PC-3 (cell line): ENCODE measurements around the gene GPC5. TPM values are rescaled to one million over a fixed set of nuclear protein-coding genes. Genes with fewer than 3 reads are reported as not detected.

Experiments used
- ATAC-seq: fragments of 200-7000 bp; cut with Tn5 transposase; 2 replicates; pipeline ENCODE4 v1.9.1; 2020; ENCODE audit warnings: mild to moderate bottlenecking, moderate library complexity
- BruUV-seq: library from RNA; stranded (reverse); fragments of 400-500 nt; replicated peaks from 2 replicates; lab custom pipeline; 2021; lab: Mats Ljungman, UMichigan
- CTCF ChIA-PET: fragments of 300-600 bp; sonication (Branson Sonifier 250); formaldehyde crosslinking; loops from one replicate; lab custom pipeline; 2022; ENCODE audit warnings: antibody characterized with exemption; lab: Charles Lee
- POLR2A ChIA-PET: fragments of 300-600 bp; sonication (Branson Sonifier 250); formaldehyde crosslinking; loops from one replicate; lab custom pipeline; 2022; ENCODE audit warnings: antibody characterized with exemption; ENCODE audit not compliant: unreplicated experiment; lab: Charles Lee
- DNase-seq: peaks from one replicate; pipeline ENCODE4 v3.0.0-alpha.2; 2015
- H2AFZ ChIP-seq: fragments of 300-600 bp; sonication (generic); 2 replicates; pipeline ENCODE4 v1.6.0; 2016; ENCODE audit warnings: antibody characterized with exemption, low read length
- H3F3A ChIP-seq: fragments of 300-600 bp; sonication (generic); one replicate; pipeline ENCODE4 v1.6.0; 2017; ENCODE audit warnings: antibody characterized with exemption, low read length, control low read depth, mild to moderate bottlenecking; ENCODE audit not compliant: unreplicated experiment
- H3K27ac ChIP-seq: fragments of 300-600 bp; sonication (generic); 2 replicates; pipeline ENCODE4 v1.5.1; 2016; ENCODE audit warnings: mild to moderate bottlenecking, low read length
- H3K27me3 ChIP-seq: fragments of 300-600 bp; sonication (generic); 2 replicates; pipeline ENCODE4 v1.6.1; 2016; ENCODE audit warnings: low read length, mixed read lengths
- H3K36me3 ChIP-seq: fragments of 300-600 bp; sonication (generic); 2 replicates; pipeline ENCODE4 v1.6.1; 2016; ENCODE audit warnings: low read depth, mixed run types, low read length, mixed read lengths
- H3K4me1 ChIP-seq: fragments of 300-600 bp; sonication (generic); 2 replicates; pipeline ENCODE4 v1.5.1; 2016; ENCODE audit warnings: low read length; ENCODE audit not compliant: insufficient read depth
- H3K4me2 ChIP-seq: fragments of 300-600 bp; sonication (generic); 2 replicates; pipeline ENCODE4 v1.6.0; 2016; ENCODE audit warnings: low read length
- H3K4me3 ChIP-seq: fragments of 300-600 bp; sonication (generic); 2 replicates; pipeline ENCODE4 v1.5.1; 2016; ENCODE audit warnings: mild to moderate bottlenecking, low read length, mixed read lengths
- H3K79me2 ChIP-seq: fragments of 300-600 bp; sonication (generic); 2 replicates; pipeline ENCODE4 v1.6.1; 2017; ENCODE audit warnings: low read length, mixed read lengths
- H3K9ac ChIP-seq: fragments of 300-600 bp; sonication (generic); 2 replicates; pipeline ENCODE4 v1.6.0; 2016; ENCODE audit warnings: mild to moderate bottlenecking, low read length
- H3K9me2 ChIP-seq: fragments of 300-600 bp; sonication (generic); replicated peaks from 2 replicates; pipeline ENCODE4 v1.6.1; 2016; ENCODE audit warnings: mixed run types, low read length, mixed read lengths
- H3K9me3 ChIP-seq: fragments of 300-600 bp; sonication (generic); 2 replicates; pipeline ENCODE4 v1.6.1; 2016; ENCODE audit warnings: low read length, mixed read lengths
- H4K20me1 ChIP-seq: fragments of 300-600 bp; sonication (generic); 2 replicates; pipeline ENCODE4 v1.6.1; 2016; ENCODE audit warnings: low read length, mixed read lengths
- EZH2 ChIP-seq: fragments of 300-600 bp; sonication (generic); IDR thresholded peaks from one replicate; pipeline ENCODE4 v1.6.1; 2017; ENCODE audit warnings: antibody characterized with exemption, mild to moderate bottlenecking, low read length; ENCODE audit not compliant: unreplicated experiment
- EZH2phosphoT487 ChIP-seq: fragments of 300-600 bp; sonication (generic); IDR thresholded peaks from 2 replicates; pipeline ENCODE4 v1.6.1; 2018; ENCODE audit warnings: mild to moderate bottlenecking, antibody characterized with exemption, low read length, borderline replicate concordance
- intact Hi-C: fragments of 100-400 bp; cut with micrococcal nuclease; formaldehyde crosslinking; loops from 2 replicates; pipeline ENCODE4 v1.9.0; 2023
- total RNA-seq: library from RNA; depleted of rRNA; stranded (reverse); fragments of >200 nt; gene quantifications from 2 replicates; pipeline ENCODE4 v1.2.3, GENCODE V29; 2014
- TF ChIP-seq, protein P1 (sequence below): fragments of 300-600 bp; sonication (generic); conservative IDR thresholded peaks from 2 replicates; pipeline ENCODE4 v1.5.1; 2017; ENCODE audit warnings: antibody characterized with exemption, low read depth, mild to moderate bottlenecking, low read length

The GPC5 gene
- total RNA-seq, 1 experiment from 2014 or later = not detected

- H3K36me3 ChIP-seq = no peaks in the 10 kb centered on the region
- no peak overlapping the region for H3K4me3 ChIP-seq
- no peak overlapping the region for H3K9ac ChIP-seq
- ATAC-seq (no peak), DNase-seq (no peak)
- no peaks in the 10 kb centered on the region for H3K79me2 ChIP-seq
- intact Hi-C loops = no loop called here
- ChIA-PET POLR2A (no interaction called here), CTCF (no interaction called here)
- no peak overlapping the region for H2AFZ ChIP-seq
- no peaks in the 10 kb centered on the region for H3K4me1 ChIP-seq
- H3K27me3 ChIP-seq = no peaks in the 10 kb centered on the region
- BruUV-seq = no TSS peak
- no peaks in the 10 kb centered on the region for H3K9me3 ChIP-seq
- H4K20me1 ChIP-seq = no peaks in the 10 kb centered on the region
- no peaks in the 10 kb centered on the region for H3F3A ChIP-seq
- H3K27ac ChIP-seq = no peak overlapping the region
- H3K9me2 ChIP-seq = no peaks in the 10 kb centered on the region
- TF ChIP-seq EZH2phosphoT487 = no peak
- H3K4me2 ChIP-seq = no peak overlapping the region
These were observed 979.0 kb downstream of the GPC5 start for GRCh38 chr13:92377396-92377795.

DNA sequence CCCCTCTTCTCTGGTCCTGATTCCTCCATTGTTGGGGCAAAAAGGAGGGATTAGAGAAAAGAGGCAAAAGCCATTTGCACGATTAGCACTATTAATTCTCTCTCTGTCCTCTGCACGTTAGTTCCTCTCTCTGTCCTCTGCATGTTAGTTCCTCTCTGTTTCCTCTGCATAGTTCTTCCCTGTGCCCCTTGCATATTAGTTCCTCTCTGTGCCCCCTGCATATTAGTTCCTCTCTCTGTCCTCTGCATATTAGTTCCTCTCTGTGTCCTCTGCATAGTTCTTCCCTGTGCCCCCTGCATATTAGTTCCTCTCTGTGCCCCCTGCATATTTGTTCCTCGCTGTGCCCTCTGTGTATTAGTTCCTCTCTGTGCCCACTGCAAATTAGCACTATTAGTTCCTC lies 981.0 kb downstream of the GPC5 start:
- Histone ChIP-seq H3K9ac (no peak overlapping the region), H4K20me1 (no peaks in the 10 kb centered on the region), H3K27ac (no peak overlapping the region), H3K9me2 (no peaks in the 10 kb centered on the region), H2AFZ (no peak overlapping the region), H3K4me1 (no peaks in the 10 kb centered on the region), H3K79me2 (no peaks in the 10 kb centered on the region), H3K27me3 (no peaks in the 10 kb centered on the region), H3K9me3 (no peaks in the 10 kb centered on the region), H3K36me3 (no peaks in the 10 kb centered on the region), H3F3A (no peaks in the 10 kb centered on the region), H3K4me3 (no peak overlapping the region), H3K4me2 (no peak overlapping the region)
- POLR2A ChIA-PET = no interaction called here
- DNase-seq = no peak
- no TSS peak for BruUV-seq
- CTCF ChIA-PET = no interaction called here
- TF ChIP-seq EZH2phosphoT487 = no peak
- TF ChIP-seq, protein P1, sequence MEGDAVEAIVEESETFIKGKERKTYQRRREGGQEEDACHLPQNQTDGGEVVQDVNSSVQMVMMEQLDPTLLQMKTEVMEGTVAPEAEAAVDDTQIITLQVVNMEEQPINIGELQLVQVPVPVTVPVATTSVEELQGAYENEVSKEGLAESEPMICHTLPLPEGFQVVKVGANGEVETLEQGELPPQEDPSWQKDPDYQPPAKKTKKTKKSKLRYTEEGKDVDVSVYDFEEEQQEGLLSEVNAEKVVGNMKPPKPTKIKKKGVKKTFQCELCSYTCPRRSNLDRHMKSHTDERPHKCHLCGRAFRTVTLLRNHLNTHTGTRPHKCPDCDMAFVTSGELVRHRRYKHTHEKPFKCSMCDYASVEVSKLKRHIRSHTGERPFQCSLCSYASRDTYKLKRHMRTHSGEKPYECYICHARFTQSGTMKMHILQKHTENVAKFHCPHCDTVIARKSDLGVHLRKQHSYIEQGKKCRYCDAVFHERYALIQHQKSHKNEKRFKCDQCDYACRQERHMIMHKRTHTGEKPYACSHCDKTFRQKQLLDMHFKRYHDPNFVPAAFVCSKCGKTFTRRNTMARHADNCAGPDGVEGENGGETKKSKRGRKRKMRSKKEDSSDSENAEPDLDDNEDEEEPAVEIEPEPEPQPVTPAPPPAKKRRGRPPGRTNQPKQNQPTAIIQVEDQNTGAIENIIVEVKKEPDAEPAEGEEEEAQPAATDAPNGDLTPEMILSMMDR = no peak
- TF ChIP-seq EZH2 = no peak
- intact Hi-C loops = no loop called here
- ATAC-seq = no peak

DNA sequence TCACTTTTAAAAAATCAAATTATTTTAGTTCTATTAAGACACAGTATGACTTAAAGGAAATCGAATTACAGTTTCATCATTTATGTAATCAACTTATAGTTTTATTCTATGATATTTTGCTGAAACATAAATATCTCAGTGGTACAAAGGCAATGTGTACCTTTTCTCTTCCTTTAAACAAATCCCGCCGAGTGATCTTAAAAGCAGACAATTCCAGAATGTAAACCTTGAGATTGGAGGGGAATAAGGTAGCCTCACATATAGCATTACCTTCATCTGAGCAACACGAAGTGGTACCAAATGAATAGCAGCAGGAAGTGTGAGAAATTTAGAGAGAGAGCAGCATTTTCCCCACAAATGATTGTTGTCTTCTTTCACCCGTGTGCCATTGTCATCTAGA lies 986.0 kb downstream of the GPC5 start:
- no peaks in the 10 kb centered on the region for H3K4me1 ChIP-seq
- no peaks in the 10 kb centered on the region for H3K9me2 ChIP-seq
- ATAC-seq (no peak), DNase-seq (no peak)
- no peaks in the 10 kb centered on the region for H3K79me2 ChIP-seq
- TF ChIP-seq, protein P1 = no peak
- TF ChIP-seq EZH2phosphoT487 = no peak
- no peak for TF ChIP-seq EZH2
- intact Hi-C loops = no loop called here
- H4K20me1 ChIP-seq = no peaks in the 10 kb centered on the region
- ChIA-PET CTCF (no interaction called here), POLR2A (no interaction called here)
- H3K27ac ChIP-seq = no peak overlapping the region
- H3F3A ChIP-seq = no peaks in the 10 kb centered on the region
- H2AFZ ChIP-seq = no peak overlapping the region
- no peaks in the 10 kb centered on the region for H3K27me3 ChIP-seq
- no peak overlapping the region for H3K4me3 ChIP-seq
- no peaks in the 10 kb centered on the region for H3K36me3 ChIP-seq
- no peaks in the 10 kb centered on the region for H3K9me3 ChIP-seq
- BruUV-seq = no TSS peak
- no peak overlapping the region for H3K9ac ChIP-seq
- H3K4me2 ChIP-seq = no peak overlapping the region
